ENCODE data around the gene DCAF11. TPM values are rescaled to one million over a fixed set of nuclear protein-coding genes. Genes with fewer than 3 reads are reported as not detected.

DCAF11 gene
- total RNA-seq, 2 experiments from 2014 or later: 106 to 116 TPM

DNA sequence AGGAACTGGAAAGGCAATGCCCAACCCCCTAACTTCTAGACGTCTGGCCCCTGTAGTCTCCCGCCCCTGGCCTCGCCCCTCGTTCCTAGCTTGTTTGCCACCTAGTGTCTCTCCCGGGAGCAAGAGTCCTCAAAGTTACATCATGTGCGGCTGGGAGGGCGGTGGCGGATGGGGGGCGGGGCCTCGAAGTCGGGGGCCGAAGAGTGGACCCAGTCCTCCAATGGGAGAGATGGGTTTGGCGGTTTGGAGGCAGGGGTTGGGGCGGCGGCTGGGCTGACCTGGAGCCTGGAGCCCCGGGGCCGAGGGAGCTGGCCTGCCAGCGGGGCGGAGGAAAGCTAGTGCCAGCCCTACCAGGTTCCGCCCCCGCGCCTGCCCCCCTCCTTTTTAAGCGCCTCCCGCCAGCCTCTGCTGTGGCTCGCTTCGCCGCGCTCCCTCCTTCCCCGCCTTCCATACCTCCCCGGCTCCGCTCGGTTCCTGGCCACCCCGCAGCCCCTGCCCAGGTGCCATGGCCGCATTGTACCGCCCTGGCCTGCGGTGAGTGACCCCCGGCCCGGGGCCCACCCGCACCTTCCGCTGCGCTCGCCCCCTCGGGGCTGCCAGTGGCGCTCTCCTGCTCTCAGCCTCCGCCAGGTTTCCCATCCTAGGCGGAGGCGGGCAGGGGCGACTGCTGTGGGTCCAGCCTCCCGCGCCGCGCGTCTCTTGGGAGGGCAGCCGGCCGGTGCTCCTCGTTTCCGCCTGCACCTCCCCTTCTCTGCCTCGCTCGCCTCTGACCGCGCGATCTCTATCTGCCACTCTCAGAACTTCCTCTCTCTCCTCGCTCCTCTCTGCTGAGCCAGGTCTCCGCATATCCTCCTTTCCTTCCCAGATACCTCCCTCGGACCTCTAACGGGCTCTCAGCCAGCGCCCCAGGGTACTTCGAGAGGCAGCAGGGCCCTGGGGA is 20.4 kb upstream of the DCAF11 start, which contains the start of gene PCK2:
Gene PCK2 (plus strand): TSS at position 411 of the 940 bp plus-strand sequence. CDS start 95 bp downstream, at position 506.
- peaks cover 35% of the 10 kb centered on the region for H3K4me1 Mint-ChIP-seq
- peak; percentile 79 for DNase-seq
- no peaks in the 10 kb centered on the region for H3K9me3 Mint-ChIP-seq
- peak within 1 kb of the TSS; percentile 98 for H3K27ac Mint-ChIP-seq
- POLR2A ChIA-PET: interaction anchor here (0.7 to 2.7 kb wide), 3 partner anchors 11 to 20 kb away, joined by 8 to 13 read pairs (median 9); partner anchors contain the start of genes DCAF11 and NRL
- H3K4me3 Mint-ChIP-seq: peak within 1 kb of the TSS; percentile 100
- H3K27me3 Mint-ChIP-seq: no peaks in the 10 kb centered on the region
- CTCF ChIA-PET: interaction anchor here (1.3 to 9.6 kb wide), 6 partner anchors 12 to 148 kb away, joined by 3 to 138 read pairs (median 7); partner anchors contain the start of genes DCAF11, IRF9 and TINF2
- peaks cover 28% of the 10 kb centered on the region for H3K36me3 Mint-ChIP-seq (ENCODE audit: low read depth)

DNA sequence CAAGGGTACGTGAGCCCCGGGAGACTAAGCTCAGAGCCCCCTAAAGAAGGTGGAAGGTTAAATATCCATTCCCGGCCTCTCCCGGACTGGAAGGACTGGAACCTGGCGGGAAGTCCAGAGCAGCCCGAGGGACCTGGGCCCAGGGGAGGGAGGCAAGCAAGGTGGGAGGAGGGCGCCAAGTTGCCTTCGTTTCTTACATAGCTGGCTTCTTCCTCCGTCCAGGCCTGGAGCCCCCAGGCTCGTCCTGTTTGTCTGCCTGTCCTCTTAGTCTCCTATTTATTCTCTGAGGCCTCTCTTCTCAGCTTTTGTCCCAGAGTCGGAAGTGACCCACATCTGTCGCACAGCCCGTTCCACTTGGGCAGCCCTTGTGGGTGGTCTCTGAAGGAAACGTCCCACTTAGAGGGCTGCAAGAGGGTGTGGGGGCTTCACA is 19.7 kb upstream of the DCAF11 start:
- peak overlapping the region; percentile 98 for H3K27ac Mint-ChIP-seq
- H3K36me3 Mint-ChIP-seq (ENCODE audit: low read depth): peaks cover 33% of the 10 kb centered on the region
- peak overlapping the region; percentile 100 for H3K4me3 Mint-ChIP-seq
- H3K27me3 Mint-ChIP-seq: no peaks in the 10 kb centered on the region
- no peak for DNase-seq
- ChIA-PET CTCF (interaction anchor here (1.3 to 9.6 kb wide), 6 partner anchors 12 to 147 kb away, joined by 3 to 138 read pairs (median 7); partner anchors contain the start of genes DCAF11, IRF9 and TINF2), POLR2A (interaction anchor here (0.5 to 2.7 kb wide), 5 partner anchors 10 to 92 kb away, joined by 3 to 13 read pairs (median 4); no protein-coding TSS in a partner anchor)
- no peaks in the 10 kb centered on the region for H3K9me3 Mint-ChIP-seq
- peaks cover 35% of the 10 kb centered on the region for H3K4me1 Mint-ChIP-seq

DNA sequence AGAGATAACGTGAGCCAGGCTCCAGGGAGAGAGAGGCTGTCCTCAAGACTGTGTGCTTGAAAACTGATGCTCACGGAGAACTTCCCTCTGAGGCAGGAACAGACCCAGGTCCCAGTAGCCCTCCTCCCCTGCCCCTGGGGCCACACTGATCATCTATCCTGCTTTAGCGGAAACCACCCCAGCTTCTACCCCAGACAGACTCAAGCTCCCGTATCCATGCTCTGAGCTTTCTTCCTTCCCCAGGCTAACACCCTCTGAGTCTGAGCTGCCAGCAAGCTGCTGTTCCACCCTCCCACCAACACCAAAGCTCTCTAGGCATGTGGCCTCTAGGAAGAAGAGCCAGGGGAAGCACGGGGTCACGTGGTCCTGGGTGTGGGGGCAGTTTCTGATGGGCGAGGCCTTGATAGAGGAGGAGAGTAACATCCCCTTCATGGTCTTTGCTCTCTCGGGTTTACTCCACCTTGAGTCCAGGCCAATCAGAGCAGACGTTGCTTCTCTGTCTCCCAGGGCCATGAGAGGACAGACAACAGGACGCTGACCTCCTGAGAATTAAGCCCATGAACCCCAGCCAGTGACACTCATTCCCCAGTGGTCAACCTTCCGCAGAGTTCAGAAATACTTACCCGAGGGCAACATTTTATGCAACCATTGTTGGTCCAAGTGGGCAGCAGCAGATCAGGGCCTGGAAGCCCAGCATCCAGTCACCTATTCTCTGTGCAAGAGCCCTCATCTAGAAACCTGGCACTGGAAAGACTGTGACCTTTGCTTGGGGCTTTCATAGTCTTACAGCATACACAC is 19.1 kb upstream of the DCAF11 start:
- ChIA-PET POLR2A (interaction anchor here (0.5 to 2.7 kb wide), 4 partner anchors 13 to 91 kb away, joined by 3 to 13 read pairs (median 4); no protein-coding TSS in a partner anchor), CTCF (interaction anchor here (1.3 to 9.6 kb wide), 5 partner anchors 11 to 147 kb away, joined by 6 to 138 read pairs (median 7); partner anchors contain the start of genes DCAF11, IRF9 and TINF2)
- no peaks in the 10 kb centered on the region for H3K27me3 Mint-ChIP-seq
- H3K36me3 Mint-ChIP-seq (ENCODE audit: low read depth): peaks cover 38% of the 10 kb centered on the region
- peak overlapping the region; percentile 98 for H3K27ac Mint-ChIP-seq
- DNase-seq: peak; percentile 54
- peaks cover 34% of the 10 kb centered on the region for H3K4me1 Mint-ChIP-seq
- no peaks in the 10 kb centered on the region for H3K9me3 Mint-ChIP-seq
- H3K4me3 Mint-ChIP-seq: peak overlapping the region; percentile 100

DNA sequence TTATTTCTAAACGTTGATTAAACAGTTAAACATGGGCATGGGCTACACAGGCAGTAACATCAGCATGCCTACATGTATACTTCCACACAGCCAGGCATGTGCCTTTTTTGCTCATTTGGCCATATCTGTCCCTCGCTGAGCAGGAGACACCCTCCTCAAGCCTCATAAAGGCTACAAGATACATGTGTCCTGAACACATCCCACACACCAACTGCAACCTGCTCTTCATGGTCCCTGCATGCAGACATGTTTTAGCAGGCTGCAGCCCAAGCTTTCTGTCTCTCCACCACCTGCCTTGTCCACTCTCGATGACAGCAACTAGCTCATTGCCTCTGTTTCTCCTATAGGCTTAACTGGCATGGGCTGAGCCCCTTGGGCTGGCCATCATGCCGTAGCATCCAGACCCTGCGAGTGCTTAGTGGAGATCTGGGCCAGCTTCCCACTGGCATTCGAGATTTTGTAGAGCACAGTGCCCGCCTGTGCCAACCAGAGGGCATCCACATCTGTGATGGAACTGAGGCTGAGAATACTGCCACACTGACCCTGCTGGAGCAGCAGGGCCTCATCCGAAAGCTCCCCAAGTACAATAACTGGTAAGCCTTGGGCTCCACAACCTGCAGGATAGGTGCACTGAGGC is 17.9 kb upstream of the DCAF11 start:
- no peak for DNase-seq
- ChIA-PET CTCF (interaction anchor here (1.3 to 9.6 kb wide), 2 partner anchors 10 to 18 kb away, joined by 7 to 138 read pairs; partner anchors contain the start of genes DCAF11 and NRL), POLR2A (no interaction called here)
- Mint-ChIP-seq H3K27me3 (no peaks in the 10 kb centered on the region), H3K4me1 (peaks cover 31% of the 10 kb centered on the region), H3K27ac (peak overlapping the region; percentile 73), H3K4me3 (peak overlapping the region; percentile 55), H3K9me3 (no peaks in the 10 kb centered on the region), H3K36me3 (ENCODE audit: low read depth) (peaks cover 44% of the 10 kb centered on the region)

DNA sequence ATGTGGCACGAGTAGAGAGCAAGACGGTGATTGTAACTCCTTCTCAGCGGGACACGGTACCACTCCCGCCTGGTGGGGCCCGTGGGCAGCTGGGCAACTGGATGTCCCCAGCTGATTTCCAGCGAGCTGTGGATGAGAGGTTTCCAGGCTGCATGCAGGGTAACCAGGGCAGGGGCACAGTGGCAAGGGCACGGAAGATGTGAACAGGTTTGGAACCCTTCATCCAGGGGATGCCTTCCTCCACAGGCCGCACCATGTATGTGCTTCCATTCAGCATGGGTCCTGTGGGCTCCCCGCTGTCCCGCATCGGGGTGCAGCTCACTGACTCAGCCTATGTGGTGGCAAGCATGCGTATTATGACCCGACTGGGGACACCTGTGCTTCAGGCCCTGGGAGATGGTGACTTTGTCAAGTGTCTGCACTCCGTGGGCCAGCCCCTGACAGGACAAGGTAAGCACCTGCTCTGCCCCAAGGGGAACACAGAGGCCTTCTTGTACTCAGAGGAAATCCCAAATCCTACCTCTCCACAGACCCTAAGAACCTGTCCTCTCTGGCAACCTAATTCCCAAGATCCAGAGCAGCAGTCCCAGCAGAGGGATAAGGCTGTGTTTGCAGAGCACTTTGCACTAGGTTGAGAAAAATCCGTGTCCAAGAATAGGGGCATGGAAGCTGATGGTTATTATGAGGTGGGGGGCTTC is 16.2 kb upstream of the DCAF11 start:
- H3K4me3 Mint-ChIP-seq: no peak overlapping the region
- DNase-seq: no peak
- peaks cover 51% of the 10 kb centered on the region for H3K36me3 Mint-ChIP-seq (ENCODE audit: low read depth)
- peaks cover 20% of the 10 kb centered on the region for H3K4me1 Mint-ChIP-seq
- H3K27ac Mint-ChIP-seq: no peak overlapping the region
- POLR2A ChIA-PET: no interaction called here
- no peaks in the 10 kb centered on the region for H3K9me3 Mint-ChIP-seq
- CTCF ChIA-PET: interaction anchor here (0.6 to 9.6 kb wide), 5 partner anchors 8 to 267 kb away, joined by 3 to 138 read pairs (median 3); partner anchors contain the start of genes DCAF11 and NRL
- no peaks in the 10 kb centered on the region for H3K27me3 Mint-ChIP-seq

DNA sequence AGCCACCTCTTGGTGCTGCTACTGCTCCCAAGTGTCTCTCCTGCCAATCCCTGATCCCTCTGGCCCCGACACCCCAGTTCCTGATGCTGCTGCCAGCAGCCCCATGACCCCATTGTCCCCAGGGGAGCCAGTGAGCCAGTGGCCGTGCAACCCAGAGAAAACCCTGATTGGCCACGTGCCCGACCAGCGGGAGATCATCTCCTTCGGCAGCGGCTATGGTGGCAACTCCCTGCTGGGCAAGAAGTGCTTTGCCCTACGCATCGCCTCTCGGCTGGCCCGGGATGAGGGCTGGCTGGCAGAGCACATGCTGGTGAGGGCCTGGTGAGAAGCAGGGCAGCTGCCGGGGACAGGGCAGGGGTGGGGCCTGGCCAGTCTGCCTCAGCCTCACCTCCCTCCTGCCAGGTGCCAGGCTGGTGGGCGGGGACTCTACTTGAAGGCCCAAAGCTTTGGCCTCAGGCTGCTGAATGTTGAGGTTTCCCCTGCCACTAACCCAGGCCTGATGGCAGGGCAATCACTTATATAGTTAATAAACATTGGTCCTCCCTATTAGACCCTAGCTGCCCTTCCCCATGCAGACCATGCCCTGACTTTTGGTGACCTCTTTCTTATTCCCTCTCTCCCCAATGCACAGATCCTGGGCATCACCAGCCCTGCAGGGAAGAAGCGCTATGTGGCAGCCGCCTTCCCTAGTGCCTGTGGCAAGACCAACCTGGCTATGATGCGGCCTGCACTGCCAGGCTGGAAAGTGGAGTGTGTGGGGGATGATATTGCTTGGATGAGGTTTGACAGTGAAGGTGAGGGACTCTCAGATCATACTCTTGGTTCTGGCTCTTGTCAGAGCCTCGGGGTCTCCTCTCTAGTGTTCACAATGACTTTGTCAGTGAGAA is 15.4 kb upstream of the DCAF11 start:
- Mint-ChIP-seq H3K36me3 (ENCODE audit: low read depth) (peaks cover 59% of the 10 kb centered on the region), H3K27me3 (no peaks in the 10 kb centered on the region), H3K27ac (no peak overlapping the region), H3K4me1 (peaks cover 15% of the 10 kb centered on the region), H3K4me3 (no peak overlapping the region), H3K9me3 (no peaks in the 10 kb centered on the region)
- ChIA-PET POLR2A (no interaction called here), CTCF (interaction anchor here (0.7 to 9.6 kb wide), 2 partner anchors 7 to 18 kb away, joined by 3 to 138 read pairs; no protein-coding TSS in a partner anchor)
- no peak for DNase-seq

DNA sequence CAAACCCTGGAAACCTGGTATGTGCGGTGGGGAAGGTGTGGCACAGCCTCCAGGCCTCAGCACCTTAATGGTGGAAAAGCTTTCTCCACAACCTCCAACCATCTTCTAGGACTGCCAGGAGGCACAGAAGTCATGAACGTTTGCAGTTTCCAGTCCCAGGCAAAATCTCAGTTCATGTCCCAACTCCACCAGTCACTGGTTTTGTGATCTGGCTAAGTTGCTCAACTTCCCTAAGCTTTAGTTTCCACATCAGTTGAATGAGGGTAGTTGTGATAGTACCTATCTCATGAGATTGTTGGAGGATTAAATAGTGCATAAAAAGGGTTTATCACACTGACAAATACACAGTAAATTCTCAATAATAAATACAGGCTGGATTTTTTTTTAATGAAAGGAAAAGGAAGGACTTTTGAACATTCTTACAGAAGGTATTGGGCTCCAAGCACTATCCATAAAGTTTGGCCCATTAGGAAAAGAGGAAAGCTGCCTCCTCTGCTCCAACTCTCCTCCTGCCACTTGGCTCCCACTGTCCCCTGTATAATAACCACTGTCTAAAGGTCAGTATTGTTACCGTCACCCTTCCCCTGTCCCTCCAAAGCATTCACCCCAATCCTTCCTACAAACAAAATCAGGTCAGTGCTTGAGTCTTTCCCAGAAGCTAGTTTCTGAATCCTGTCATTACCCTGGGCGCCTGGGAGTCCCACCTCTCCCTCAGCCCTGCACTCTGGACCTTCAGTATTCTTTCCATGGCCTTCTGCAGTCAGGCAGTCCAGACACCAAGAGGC is 14.2 kb upstream of the DCAF11 start:
- H3K4me3 Mint-ChIP-seq: no peak overlapping the region
- peaks cover 13% of the 10 kb centered on the region for H3K4me1 Mint-ChIP-seq

DNA sequence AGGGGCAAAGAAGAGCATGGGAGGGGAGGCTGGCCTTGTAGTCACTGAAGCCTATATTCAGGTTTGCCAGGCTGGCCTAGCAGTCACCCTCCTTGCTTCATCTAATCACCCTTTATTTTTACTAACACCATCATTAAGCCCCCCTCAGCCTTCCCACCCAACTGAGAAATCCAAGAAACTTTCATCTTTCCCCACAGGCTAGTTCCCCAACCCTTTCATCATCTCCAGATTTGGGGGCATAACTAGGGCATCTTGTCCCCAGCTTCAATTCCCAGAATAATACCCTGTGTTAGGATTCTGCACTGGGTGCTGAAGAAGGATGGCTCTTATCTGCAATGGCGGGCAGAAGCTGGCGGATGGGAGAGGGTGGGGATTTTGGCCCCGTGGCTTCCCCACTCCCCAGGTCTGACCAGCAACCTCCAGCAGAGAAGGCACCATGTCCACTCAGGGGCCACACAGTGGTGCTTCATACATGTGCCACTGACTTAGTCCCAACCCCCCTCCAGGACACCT is 13.5 kb upstream of the DCAF11 start:
- DNase-seq: no peak
- H3K9me3 Mint-ChIP-seq: no peaks in the 10 kb centered on the region
- POLR2A ChIA-PET: no interaction called here
- peaks cover 11% of the 10 kb centered on the region for H3K4me1 Mint-ChIP-seq
- H3K36me3 Mint-ChIP-seq (ENCODE audit: low read depth): peaks cover 58% of the 10 kb centered on the region
- H3K4me3 Mint-ChIP-seq: no peak overlapping the region
- no peak overlapping the region for H3K27ac Mint-ChIP-seq
- no peaks in the 10 kb centered on the region for H3K27me3 Mint-ChIP-seq
- CTCF ChIA-PET: interaction anchor here (0.9 to 1.4 kb wide), 2 partner anchors 8 to 10 kb away, joined by 3 read pairs; no protein-coding TSS in a partner anchor

More for the DNA sequence above, 14.2 kb upstream of the DCAF11 start:
- POLR2A ChIA-PET: no interaction called here
- peaks cover 60% of the 10 kb centered on the region for H3K36me3 Mint-ChIP-seq (ENCODE audit: low read depth)
- no peaks in the 10 kb centered on the region for H3K9me3 Mint-ChIP-seq
- no peaks in the 10 kb centered on the region for H3K27me3 Mint-ChIP-seq
- peak overlapping the region; percentile 29 for H3K27ac Mint-ChIP-seq
- no peak for DNase-seq
- CTCF ChIA-PET: interaction anchor here (0.9 to 1.4 kb wide), 2 partner anchors 8 to 10 kb away, joined by 3 read pairs; no protein-coding TSS in a partner anchor

DNA sequence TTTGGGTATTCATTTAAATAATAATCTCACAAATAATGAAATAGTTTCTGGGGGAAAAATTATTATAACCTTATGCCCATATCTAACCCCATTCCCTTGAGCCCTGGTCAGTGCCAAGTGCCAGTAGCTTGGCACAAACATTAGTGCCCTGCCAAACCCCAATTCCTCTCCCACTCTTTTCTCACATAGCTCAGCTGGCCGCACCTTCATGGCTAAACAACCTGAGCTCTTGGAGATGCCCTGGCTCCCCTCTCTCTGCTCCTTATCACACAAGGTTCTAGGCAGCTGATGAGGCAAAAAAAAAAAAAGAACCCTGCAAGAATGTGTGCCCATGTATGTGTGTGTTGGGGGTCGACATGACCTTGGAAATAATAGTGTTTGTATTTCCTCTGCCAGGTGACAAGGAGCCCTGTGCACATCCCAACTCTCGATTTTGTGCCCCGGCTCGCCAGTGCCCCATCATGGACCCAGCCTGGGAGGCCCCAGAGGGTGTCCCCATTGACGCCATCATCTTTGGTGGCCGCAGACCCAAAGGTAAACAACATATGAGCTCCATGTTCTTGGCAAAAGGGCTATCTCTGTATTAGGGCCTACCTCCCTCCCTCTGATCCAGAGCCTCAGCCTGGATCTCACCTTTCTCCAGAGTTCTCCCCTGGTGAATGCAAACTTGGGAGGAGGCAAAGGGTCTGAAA is 12.1 kb upstream of the DCAF11 start:
- no peaks in the 10 kb centered on the region for H3K27me3 Mint-ChIP-seq
- CTCF ChIA-PET: interaction anchor here (0.6 to 9.3 kb wide), 6 partner anchors 8 to 169 kb away, joined by 3 to 138 read pairs (median 6); partner anchors contain the start of genes DCAF11, IRF9, NRL and PCK2
- POLR2A ChIA-PET: no interaction called here
- no peak for DNase-seq
- H3K4me3 Mint-ChIP-seq: no peak overlapping the region
- H3K27ac Mint-ChIP-seq: no peak overlapping the region
- peaks cover 14% of the 10 kb centered on the region for H3K4me1 Mint-ChIP-seq
- H3K9me3 Mint-ChIP-seq: no peaks in the 10 kb centered on the region
- H3K36me3 Mint-ChIP-seq (ENCODE audit: low read depth): peaks cover 52% of the 10 kb centered on the region
